Lower leg skin (tissue), 3 donors: Measurements from ENCODE around the gene IFI30.

Source experiments
- POLR2A ChIP-seq, 2 donors: fragments of 450-650 bp; IDR thresholded peaks; one replicate each; pipeline ENCODE4 v1.6.1; 2016 to 2017; ENCODE audit warnings: antibody characterized with exemption in 2 of 2, mild to moderate bottlenecking in 1 of 2, moderate library complexity in 1 of 2
- TF ChIP-seq, protein P1 (sequence below), 3 donors: fragments of 450-650 bp; IDR thresholded peaks; one replicate each; pipeline ENCODE4 v1.5.1; 2016; ENCODE audit warnings: antibody characterized with exemption in 3 of 3, mild to moderate bottlenecking in 3 of 3, moderate library complexity in 2 of 3

DNA sequence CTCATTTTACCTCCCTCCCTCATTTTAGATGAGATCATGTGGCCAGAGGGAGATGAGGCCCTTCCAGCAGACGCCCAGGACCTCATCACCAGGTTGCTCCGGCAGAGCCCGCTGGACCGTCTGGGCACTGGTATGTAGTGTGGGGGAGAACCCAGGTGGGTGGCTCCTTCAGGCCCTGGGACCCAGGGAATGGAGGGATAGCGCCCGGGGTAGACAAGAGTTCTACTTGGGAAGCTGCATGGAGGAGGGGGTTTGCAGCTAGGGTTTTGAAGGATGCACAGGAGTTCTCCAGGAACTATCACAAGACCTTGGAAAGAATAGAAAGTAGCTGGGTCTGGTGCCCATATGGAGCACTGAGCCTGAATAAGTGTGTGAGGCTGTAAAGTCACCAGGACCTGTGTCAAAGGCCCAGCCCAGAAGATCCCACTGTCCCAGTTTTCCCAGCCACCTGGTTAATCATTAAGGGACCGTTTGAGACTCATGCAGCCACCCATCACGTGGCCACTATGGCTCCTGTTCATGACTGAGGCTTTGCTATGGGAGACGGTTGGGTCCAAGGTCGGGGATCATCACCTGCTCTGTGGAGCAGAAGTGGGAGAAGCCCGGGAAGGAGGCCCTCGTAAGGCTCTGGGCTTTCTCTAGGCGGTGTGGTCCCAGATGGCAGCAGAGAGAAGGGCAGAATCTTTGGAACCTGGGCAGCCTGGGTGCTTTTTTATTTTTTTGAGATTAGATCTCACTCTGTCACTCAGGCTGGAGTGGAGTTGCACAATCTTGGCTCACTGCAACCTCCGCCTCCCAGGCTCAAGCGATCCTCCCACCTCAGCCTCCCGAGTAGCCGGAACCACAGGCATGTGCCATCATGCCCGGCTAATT, 37.7 kb upstream of the IFI30 start:
- no peak for TF ChIP-seq POLR2A (IDR thresholded peaks at IDR 0.05)
- TF ChIP-seq, protein P1, sequence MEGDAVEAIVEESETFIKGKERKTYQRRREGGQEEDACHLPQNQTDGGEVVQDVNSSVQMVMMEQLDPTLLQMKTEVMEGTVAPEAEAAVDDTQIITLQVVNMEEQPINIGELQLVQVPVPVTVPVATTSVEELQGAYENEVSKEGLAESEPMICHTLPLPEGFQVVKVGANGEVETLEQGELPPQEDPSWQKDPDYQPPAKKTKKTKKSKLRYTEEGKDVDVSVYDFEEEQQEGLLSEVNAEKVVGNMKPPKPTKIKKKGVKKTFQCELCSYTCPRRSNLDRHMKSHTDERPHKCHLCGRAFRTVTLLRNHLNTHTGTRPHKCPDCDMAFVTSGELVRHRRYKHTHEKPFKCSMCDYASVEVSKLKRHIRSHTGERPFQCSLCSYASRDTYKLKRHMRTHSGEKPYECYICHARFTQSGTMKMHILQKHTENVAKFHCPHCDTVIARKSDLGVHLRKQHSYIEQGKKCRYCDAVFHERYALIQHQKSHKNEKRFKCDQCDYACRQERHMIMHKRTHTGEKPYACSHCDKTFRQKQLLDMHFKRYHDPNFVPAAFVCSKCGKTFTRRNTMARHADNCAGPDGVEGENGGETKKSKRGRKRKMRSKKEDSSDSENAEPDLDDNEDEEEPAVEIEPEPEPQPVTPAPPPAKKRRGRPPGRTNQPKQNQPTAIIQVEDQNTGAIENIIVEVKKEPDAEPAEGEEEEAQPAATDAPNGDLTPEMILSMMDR (IDR thresholded peaks at IDR 0.05): no peak
